Endodermal cell (in vitro differentiated cells): ENCODE data around the gene SLC34A1. TPM values are rescaled to one million over a fixed set of nuclear protein-coding genes. Genes with fewer than 3 reads are reported as not detected.

Source experiments
- DNase-seq: peaks from one replicate; pipeline ENCODE4 v3.0.0-alpha.2; 2017
- H3K27ac ChIP-seq: 2 replicates; pipeline ENCODE4 v1.5.1; 2013; ENCODE audit warnings: mild to moderate bottlenecking, low read depth, low read length, moderate library complexity
- H3K27me3 ChIP-seq: 2 replicates; pipeline ENCODE4 v1.6.1; 2013; ENCODE audit warnings: mild to moderate bottlenecking, low read length, moderate library complexity; ENCODE audit not compliant: insufficient read depth, control insufficient read depth, poor library complexity, severe bottlenecking
- H3K36me3 ChIP-seq: 2 replicates; pipeline ENCODE4 v1.7.0; 2013; ENCODE audit warnings: mild to moderate bottlenecking, low read length, moderate library complexity; ENCODE audit not compliant: control insufficient read depth, insufficient read depth
- H3K4me1 ChIP-seq: one replicate; pipeline ENCODE4 v1.7.0; 2013; ENCODE audit warnings: low read length; ENCODE audit not compliant: control insufficient read depth, insufficient read depth
- H3K4me3 ChIP-seq: 2 replicates; pipeline ENCODE4 v1.5.1; 2013; ENCODE audit warnings: mild to moderate bottlenecking, low read length, moderate library complexity
- H3K9ac ChIP-seq: 2 replicates; pipeline ENCODE4 v1.6.1; 2013; ENCODE audit warnings: mild to moderate bottlenecking, low read length, moderate library complexity; ENCODE audit not compliant: poor library complexity, severe bottlenecking; ENCODE audit errors: extremely low read depth
- H3K9me3 ChIP-seq: 2 replicates; pipeline ENCODE4 v1.6.1; 2013; ENCODE audit warnings: mild to moderate bottlenecking, low read length, moderate library complexity; ENCODE audit not compliant: control insufficient read depth
- H3K27ac Mint-ChIP-seq: 2 replicates; pipeline ENCODE4 v1.8.0; 2020; ENCODE audit warnings: mixed read lengths
- H3K27me3 Mint-ChIP-seq: 2 replicates; pipeline ENCODE4 v1.8.0; 2021; ENCODE audit warnings: mild to moderate bottlenecking, mixed read lengths; ENCODE audit not compliant: insufficient read depth
- H3K36me3 Mint-ChIP-seq: 2 replicates; pipeline ENCODE4 v1.8.0; 2020; ENCODE audit warnings: low read depth, mixed read lengths
- H3K4me1 Mint-ChIP-seq: 2 replicates; pipeline ENCODE4 v1.8.0; 2020; ENCODE audit warnings: mixed read lengths
- H3K4me3 Mint-ChIP-seq: 2 replicates; pipeline ENCODE4 v1.8.0; 2020; ENCODE audit warnings: mild to moderate bottlenecking, moderate library complexity, mixed read lengths
- H3K9me3 Mint-ChIP-seq: 2 replicates; pipeline ENCODE4 v1.8.0; 2020; ENCODE audit warnings: mild to moderate bottlenecking, mixed read lengths
- WGBS, 2 experiments: methylation state at CpG; one replicate each; pipeline versions ENCODE4 v1.1.5 to v1.1.7; 2013; ENCODE audit warnings: missing lambda C conversion rate in 2 of 2, mixed read lengths in 1 of 2; ENCODE audit not compliant: insufficient coverage in 1 of 2, insufficient read length in 1 of 2; 5-methylcytosine and 5-hydroxymethylcytosine counted together
- total RNA-seq, 2 donors: library from RNA; stranded (reverse); fragmentation: NEBNext Ultra II Directional in 1 of 2; extraction: Animal tissue kit (Norgen Biotek cat#: 25700) in 1 of 2; gene quantifications; 2 replicates in 1 of 2; 3 replicates in 1 of 2; pipeline ENCODE4 v1.2.1, GENCODE V29; 2021
- TF ChIP-seq, protein P1 (sequence below): fragments of 200-600 bp; sonication (generic); conservative IDR thresholded peaks from 2 replicates; pipeline ENCODE4 v1.5.0; 2021; ENCODE audit warnings: antibody characterized with exemption, mild to moderate bottlenecking

The SLC34A1 gene
- total RNA-seq, 2 donors from 2014 or later: not detected

DNA sequence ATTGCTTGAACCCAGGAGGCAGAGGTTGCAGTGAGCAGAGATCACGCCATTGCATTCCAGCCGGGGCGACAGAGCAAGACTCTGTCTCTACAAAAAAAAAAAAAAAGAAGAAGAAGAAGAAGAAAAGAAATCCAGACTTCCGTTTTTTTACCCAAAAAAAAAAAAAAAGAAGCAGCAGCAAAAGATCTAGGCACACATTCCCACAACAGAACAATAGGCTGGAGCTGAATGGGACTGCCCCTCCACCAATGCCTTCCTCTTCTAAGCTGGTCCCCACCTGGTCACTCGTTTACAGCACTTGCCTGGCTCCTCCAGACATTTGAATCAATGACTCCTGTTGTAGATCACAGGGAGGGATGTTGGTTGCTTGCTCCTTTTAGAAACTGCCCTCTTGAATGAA lies 31.1 kb upstream of the SLC34A1 start:
- no peak overlapping the region for H3K27ac Mint-ChIP-seq
- H3K4me1 Mint-ChIP-seq: peaks cover 18% of the 10 kb centered on the region
- no peaks in the 10 kb centered on the region for H3K9me3 ChIP-seq
- no peak for DNase-seq
- peaks cover 14% of the 10 kb centered on the region for H3K36me3 ChIP-seq
- no peaks in the 10 kb centered on the region for H3K9me3 Mint-ChIP-seq
- no peak overlapping the region for H3K27ac ChIP-seq
- no peak overlapping the region for H3K4me3 Mint-ChIP-seq
- H3K36me3 Mint-ChIP-seq: peaks cover 6% of the 10 kb centered on the region
- 95 to 100% methylated on average over 2 to 4 of the region's 5 CpGs for WGBS, 2 experiments
- no peak overlapping the region for H3K9ac ChIP-seq
- TF ChIP-seq, protein P1, sequence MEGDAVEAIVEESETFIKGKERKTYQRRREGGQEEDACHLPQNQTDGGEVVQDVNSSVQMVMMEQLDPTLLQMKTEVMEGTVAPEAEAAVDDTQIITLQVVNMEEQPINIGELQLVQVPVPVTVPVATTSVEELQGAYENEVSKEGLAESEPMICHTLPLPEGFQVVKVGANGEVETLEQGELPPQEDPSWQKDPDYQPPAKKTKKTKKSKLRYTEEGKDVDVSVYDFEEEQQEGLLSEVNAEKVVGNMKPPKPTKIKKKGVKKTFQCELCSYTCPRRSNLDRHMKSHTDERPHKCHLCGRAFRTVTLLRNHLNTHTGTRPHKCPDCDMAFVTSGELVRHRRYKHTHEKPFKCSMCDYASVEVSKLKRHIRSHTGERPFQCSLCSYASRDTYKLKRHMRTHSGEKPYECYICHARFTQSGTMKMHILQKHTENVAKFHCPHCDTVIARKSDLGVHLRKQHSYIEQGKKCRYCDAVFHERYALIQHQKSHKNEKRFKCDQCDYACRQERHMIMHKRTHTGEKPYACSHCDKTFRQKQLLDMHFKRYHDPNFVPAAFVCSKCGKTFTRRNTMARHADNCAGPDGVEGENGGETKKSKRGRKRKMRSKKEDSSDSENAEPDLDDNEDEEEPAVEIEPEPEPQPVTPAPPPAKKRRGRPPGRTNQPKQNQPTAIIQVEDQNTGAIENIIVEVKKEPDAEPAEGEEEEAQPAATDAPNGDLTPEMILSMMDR: no peak
- peaks cover 12% of the 10 kb centered on the region for H3K27me3 ChIP-seq
- H3K4me3 ChIP-seq: no peak overlapping the region
- H3K27me3 Mint-ChIP-seq: peaks cover 42% of the 10 kb centered on the region
- H3K4me1 ChIP-seq: peaks cover 11% of the 10 kb centered on the region

DNA sequence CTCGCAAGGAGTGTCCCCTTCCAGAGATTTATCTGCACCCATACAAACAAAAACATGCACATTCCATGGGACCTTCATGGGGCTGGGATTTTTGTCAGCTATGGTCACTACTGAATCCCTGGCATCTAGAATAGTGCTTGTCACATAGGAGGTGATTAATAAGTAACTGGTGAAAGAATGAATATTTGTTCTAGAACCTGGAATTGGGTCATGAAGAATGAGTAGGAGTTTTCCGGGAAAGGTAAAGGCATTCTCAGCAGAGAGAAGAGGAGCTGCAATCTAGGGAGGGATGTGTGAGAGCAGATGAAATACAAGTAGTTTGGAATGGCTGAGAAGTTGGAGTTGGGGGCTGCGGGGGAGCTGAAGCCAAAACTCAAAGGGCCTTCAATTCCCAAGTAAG lies 30.0 kb upstream of the SLC34A1 start:
- peaks cover 12% of the 10 kb centered on the region for H3K27me3 ChIP-seq
- Mint-ChIP-seq H3K9me3 (no peaks in the 10 kb centered on the region), H3K4me1 (peaks cover 14% of the 10 kb centered on the region), H3K36me3 (peaks cover 6% of the 10 kb centered on the region), H3K27ac (no peak overlapping the region), H3K4me3 (no peak overlapping the region), H3K27me3 (peaks cover 49% of the 10 kb centered on the region)
- peaks cover 10% of the 10 kb centered on the region for H3K36me3 ChIP-seq
- DNase-seq: no peak
- no peak overlapping the region for H3K27ac ChIP-seq
- peaks cover 11% of the 10 kb centered on the region for H3K4me1 ChIP-seq
- H3K4me3 ChIP-seq: no peak overlapping the region
- no peak overlapping the region for H3K9ac ChIP-seq
- no peaks in the 10 kb centered on the region for H3K9me3 ChIP-seq
- 84 to 90% methylated on average over 2 to 3 of the region's 3 CpGs for WGBS, 2 experiments
- TF ChIP-seq, protein P1: no peak

DNA sequence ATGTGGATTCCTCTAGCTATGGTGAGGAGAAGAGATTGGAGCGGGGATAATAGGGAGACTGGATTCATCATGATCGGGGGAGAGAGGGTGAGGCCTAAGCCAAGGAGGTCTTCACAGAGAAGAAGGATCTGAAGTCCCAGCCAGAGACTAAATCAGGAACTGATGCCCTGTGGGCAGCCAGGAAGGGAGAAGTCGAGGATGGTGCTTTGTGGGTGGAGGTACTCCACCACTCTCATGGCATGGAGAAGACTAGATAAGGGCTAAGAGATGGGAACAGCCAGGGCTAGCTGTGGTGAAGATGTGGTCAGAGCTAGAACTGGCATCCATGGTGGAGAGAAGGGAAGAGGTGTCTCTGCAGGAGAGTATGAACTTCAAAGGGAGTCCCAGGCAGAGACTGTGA lies 29.5 kb upstream of the SLC34A1 start:
- Histone ChIP-seq H3K9me3 (no peaks in the 10 kb centered on the region), H3K9ac (no peak overlapping the region), H3K4me3 (no peak overlapping the region), H3K4me1 (peaks cover 10% of the 10 kb centered on the region), H3K36me3 (peaks cover 6% of the 10 kb centered on the region), H3K27ac (no peak overlapping the region), H3K27me3 (peaks cover 12% of the 10 kb centered on the region)
- Mint-ChIP-seq H3K27ac (no peak overlapping the region), H3K4me1 (peaks cover 11% of the 10 kb centered on the region), H3K27me3 (peaks cover 52% of the 10 kb centered on the region), H3K4me3 (no peak overlapping the region), H3K9me3 (no peaks in the 10 kb centered on the region), H3K36me3 (peaks cover 3% of the 10 kb centered on the region)
- WGBS, 2 experiments: 74 to 81% methylated on average over 3 of the region's 3 CpGs
- no peak for DNase-seq
- TF ChIP-seq, protein P1: no peak
